ENCODE data around the gene FARS2. TPM values are rescaled to one million over a fixed set of nuclear protein-coding genes. Genes with fewer than 3 reads are reported as not detected.
"Not testable (repeated sequence)": the region's sequence is repeated elsewhere in the genome, so short reads cannot be mapped to it uniquely, and the experiment has no call there.

Gene FARS2
- total RNA-seq, 1 experiment from 2014 or later: 28.2 TPM

- DNase-seq (ENCODE audit: low read depth): no peak
Observed at GRCh38 chr6:5693225-5694145, 432.2 kb downstream of the FARS2 start.

- DNase-seq (ENCODE audit: low read depth): peak; percentile 98
Observed at GRCh38 chr6:5695260-5696245, 434.2 kb downstream of the FARS2 start.

GRCh38 chr6:5697508-5697907 is 436.2 kb downstream of the FARS2 start:
- DNase-seq (ENCODE audit: low read depth): no peak

- DNase-seq (ENCODE audit: low read depth): no peak
Observed at GRCh38 chr6:5698318-5698717, 437.0 kb downstream of the FARS2 start.

GRCh38 chr6:5699064-5699463 is 437.8 kb downstream of the FARS2 start:
- DNase-seq (ENCODE audit: low read depth): not testable (repeated sequence)

- no peak for DNase-seq (ENCODE audit: low read depth)
Observed at GRCh38 chr6:5701174-5701573, 439.9 kb downstream of the FARS2 start.

GRCh38 chr6:5704708-5705107 is 443.4 kb downstream of the FARS2 start:
- DNase-seq (ENCODE audit: low read depth): no peak

GRCh38 chr6:5705252-5705651 is 443.9 kb downstream of the FARS2 start:
- DNase-seq (ENCODE audit: low read depth): no peak

GRCh38 chr6:5706124-5707033 is 445.1 kb downstream of the FARS2 start:
- no peak for DNase-seq (ENCODE audit: low read depth)

- DNase-seq (ENCODE audit: low read depth): no peak
Observed at GRCh38 chr6:5707281-5708045, 446.1 kb downstream of the FARS2 start.

- no peak for DNase-seq (ENCODE audit: low read depth)
Observed at GRCh38 chr6:5710516-5710915, 449.2 kb downstream of the FARS2 start.

GRCh38 chr6:5710936-5711335 is 449.6 kb downstream of the FARS2 start:
- no peak for DNase-seq (ENCODE audit: low read depth)

- no peak for DNase-seq (ENCODE audit: low read depth)
Observed at GRCh38 chr6:5712349-5713215, 451.3 kb downstream of the FARS2 start.

GRCh38 chr6:5713519-5713918 is 452.2 kb downstream of the FARS2 start:
- no peak for DNase-seq (ENCODE audit: low read depth)

GRCh38 chr6:5718231-5718947 is 457.1 kb downstream of the FARS2 start:
- no peak for DNase-seq (ENCODE audit: low read depth)

GRCh38 chr6:5723841-5724691 is 462.8 kb downstream of the FARS2 start:
- no peak for DNase-seq (ENCODE audit: low read depth)

- DNase-seq (ENCODE audit: low read depth): no peak
Observed at GRCh38 chr6:5724911-5725310, 463.6 kb downstream of the FARS2 start.
